Ecto neural progenitor cell (in vitro differentiated cells): Measurements from ENCODE around the gene TUB.

Experiments
- DNase-seq: peaks from one replicate; pipeline ENCODE4 v3.0.0-alpha.2; 2018; ENCODE audit warnings: low spot score

Gene TUB

GRCh38 chr11:8108421-8108820, 27.4 kb downstream of the TUB start:
- DNase-seq = no peak

GRCh38 chr11:8109675-8110074, 28.7 kb downstream of the TUB start:
- no peak for DNase-seq

- no peak for DNase-seq
Measured at GRCh38 chr11:8110396-8110795, 29.4 kb downstream of the TUB start.

- no peak for DNase-seq
Measured at GRCh38 chr11:8111636-8112035, 30.6 kb downstream of the TUB start.

GRCh38 chr11:8122173-8122764, 41.3 kb downstream of the TUB start:
- no peak for DNase-seq

GRCh38 chr11:8126649-8127289, 45.8 kb downstream of the TUB start:
- no peak for DNase-seq

GRCh38 chr11:8127447-8127846, 46.4 kb downstream of the TUB start:
- no peak for DNase-seq

- DNase-seq = no peak
Measured at GRCh38 chr11:8138526-8138925, 57.5 kb downstream of the TUB start.

- no peak for DNase-seq
Measured at GRCh38 chr11:8149726-8150125, 68.7 kb downstream of the TUB start.
